ENCODE data around the gene LARP1B. TPM values are rescaled to one million over a fixed set of nuclear protein-coding genes. Genes with fewer than 3 reads are reported as not detected.

LARP1B gene
- total RNA-seq, 1 donor from 2014 or later: 17.6 TPM

DNA sequence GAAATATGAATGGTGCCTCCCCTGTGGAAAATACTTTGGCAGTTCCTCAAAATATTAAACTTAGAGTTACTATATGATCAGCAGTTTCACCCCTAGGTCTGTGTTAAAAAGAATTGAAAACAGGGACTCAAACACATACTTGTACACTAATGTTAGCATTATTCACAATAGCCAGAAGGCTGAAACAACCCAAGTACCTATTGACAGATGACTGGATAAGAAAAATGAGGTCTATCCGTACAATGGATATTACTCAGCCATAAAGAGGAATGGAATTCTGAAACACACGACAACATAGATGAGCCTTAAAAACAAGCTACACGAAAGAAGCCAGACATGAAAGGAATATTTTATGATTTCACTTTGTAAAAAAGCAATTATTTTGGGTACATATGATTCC lies 171.6 kb downstream of the LARP1B start:
- no peak for TF ChIP-seq EZH2 (IDR thresholded peaks at IDR 0.05; ENCODE audit: insufficient read depth, low read length)
- TF ChIP-seq, protein P1, sequence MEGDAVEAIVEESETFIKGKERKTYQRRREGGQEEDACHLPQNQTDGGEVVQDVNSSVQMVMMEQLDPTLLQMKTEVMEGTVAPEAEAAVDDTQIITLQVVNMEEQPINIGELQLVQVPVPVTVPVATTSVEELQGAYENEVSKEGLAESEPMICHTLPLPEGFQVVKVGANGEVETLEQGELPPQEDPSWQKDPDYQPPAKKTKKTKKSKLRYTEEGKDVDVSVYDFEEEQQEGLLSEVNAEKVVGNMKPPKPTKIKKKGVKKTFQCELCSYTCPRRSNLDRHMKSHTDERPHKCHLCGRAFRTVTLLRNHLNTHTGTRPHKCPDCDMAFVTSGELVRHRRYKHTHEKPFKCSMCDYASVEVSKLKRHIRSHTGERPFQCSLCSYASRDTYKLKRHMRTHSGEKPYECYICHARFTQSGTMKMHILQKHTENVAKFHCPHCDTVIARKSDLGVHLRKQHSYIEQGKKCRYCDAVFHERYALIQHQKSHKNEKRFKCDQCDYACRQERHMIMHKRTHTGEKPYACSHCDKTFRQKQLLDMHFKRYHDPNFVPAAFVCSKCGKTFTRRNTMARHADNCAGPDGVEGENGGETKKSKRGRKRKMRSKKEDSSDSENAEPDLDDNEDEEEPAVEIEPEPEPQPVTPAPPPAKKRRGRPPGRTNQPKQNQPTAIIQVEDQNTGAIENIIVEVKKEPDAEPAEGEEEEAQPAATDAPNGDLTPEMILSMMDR (IDR thresholded peaks at IDR 0.05; ENCODE audit: insufficient read depth, low read depth, low read length): no peak
- no peaks in the 10 kb centered on the region for H3K9me3 ChIP-seq (ENCODE audit: insufficient read depth, low read depth, low read length)
- peaks cover 7% of the 10 kb centered on the region for H3K9me3 Mint-ChIP-seq (ENCODE audit: unreplicated experiment)
- peaks cover 19% of the 10 kb centered on the region for H3K4me1 Mint-ChIP-seq (ENCODE audit: low read depth, unreplicated experiment)
- no peak overlapping the region for H3K4me2 ChIP-seq (ENCODE audit: low read length)
- no peak for DNase-seq (ENCODE audit: low read depth)
- H4K20me1 ChIP-seq (ENCODE audit: insufficient read depth, low read length): no peaks in the 10 kb centered on the region
- no peaks in the 10 kb centered on the region for H3K36me3 ChIP-seq (ENCODE audit: insufficient read depth, low read length)
- no peak overlapping the region for H3K4me3 ChIP-seq (ENCODE audit: insufficient read depth, low read depth, low read length)
- no peak overlapping the region for H3K4me3 Mint-ChIP-seq (ENCODE audit: unreplicated experiment)
- no peaks in the 10 kb centered on the region for H3K27me3 Mint-ChIP-seq (ENCODE audit: low read depth, unreplicated experiment)
- no peak overlapping the region for H2AFZ ChIP-seq (ENCODE audit: low read depth, low read length)
- peak; percentile 5 for FAIRE-seq
- peaks cover 13% of the 10 kb centered on the region for H3K4me1 ChIP-seq (ENCODE audit: insufficient read depth, low read length)
- H3K27ac ChIP-seq (ENCODE audit: low read depth, low read length): no peak overlapping the region
- no peak overlapping the region for H3K27ac Mint-ChIP-seq (ENCODE audit: unreplicated experiment)
- H3K36me3 Mint-ChIP-seq (ENCODE audit: low read depth, unreplicated experiment): peaks cover 2% of the 10 kb centered on the region
- no peaks in the 10 kb centered on the region for H3K79me2 ChIP-seq (ENCODE audit: insufficient read depth, low read length)
- H3K9ac ChIP-seq (ENCODE audit: low read length): no peak overlapping the region
- no peaks in the 10 kb centered on the region for H3K27me3 ChIP-seq (ENCODE audit: insufficient read depth, low read length)

DNA sequence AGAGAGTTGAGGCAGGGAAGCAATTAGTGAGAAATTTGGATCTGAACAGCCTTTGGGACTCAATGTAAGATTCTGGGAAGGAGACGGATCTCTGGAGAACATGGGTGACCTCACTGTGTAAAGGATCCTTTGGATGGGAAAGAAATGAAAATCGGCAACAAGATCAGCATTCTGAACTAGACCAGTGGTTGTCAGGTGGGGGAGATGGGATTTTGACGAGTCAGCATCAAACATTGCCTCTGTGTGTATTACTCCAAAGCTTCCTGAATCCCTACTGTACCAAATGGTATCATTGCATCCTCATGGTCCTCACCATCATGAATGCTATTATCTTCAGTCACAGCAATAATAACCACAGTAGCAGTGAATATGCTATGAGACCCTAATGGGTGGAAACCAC lies 173.7 kb downstream of the LARP1B start:
- H3K27ac Mint-ChIP-seq (ENCODE audit: unreplicated experiment): no peak overlapping the region
- H3K79me2 ChIP-seq (ENCODE audit: insufficient read depth, low read length): no peaks in the 10 kb centered on the region
- FAIRE-seq (no peak), DNase-seq (ENCODE audit: low read depth) (no peak)
- no peak overlapping the region for H2AFZ ChIP-seq (ENCODE audit: low read depth, low read length)
- no peak overlapping the region for H3K9ac ChIP-seq (ENCODE audit: low read length)
- H3K36me3 Mint-ChIP-seq (ENCODE audit: low read depth, unreplicated experiment): peaks cover 2% of the 10 kb centered on the region
- H3K9me3 Mint-ChIP-seq (ENCODE audit: unreplicated experiment): peaks cover 4% of the 10 kb centered on the region
- H3K36me3 ChIP-seq (ENCODE audit: insufficient read depth, low read length): no peaks in the 10 kb centered on the region
- H4K20me1 ChIP-seq (ENCODE audit: insufficient read depth, low read length): no peaks in the 10 kb centered on the region
- no peak overlapping the region for H3K4me3 Mint-ChIP-seq (ENCODE audit: unreplicated experiment)
- H3K4me1 Mint-ChIP-seq (ENCODE audit: low read depth, unreplicated experiment): no peaks in the 10 kb centered on the region
- no peak for TF ChIP-seq EZH2 (IDR thresholded peaks at IDR 0.05; ENCODE audit: insufficient read depth, low read length)
- TF ChIP-seq, protein P1 (IDR thresholded peaks at IDR 0.05; ENCODE audit: insufficient read depth, low read depth, low read length): no peak
- no peak overlapping the region for H3K4me2 ChIP-seq (ENCODE audit: low read length)
- H3K4me1 ChIP-seq (ENCODE audit: insufficient read depth, low read length): no peaks in the 10 kb centered on the region
- no peaks in the 10 kb centered on the region for H3K27me3 Mint-ChIP-seq (ENCODE audit: low read depth, unreplicated experiment)
- H3K4me3 ChIP-seq (ENCODE audit: insufficient read depth, low read depth, low read length): no peak overlapping the region
- no peaks in the 10 kb centered on the region for H3K27me3 ChIP-seq (ENCODE audit: insufficient read depth, low read length)
- no peak overlapping the region for H3K27ac ChIP-seq (ENCODE audit: low read depth, low read length)
- H3K9me3 ChIP-seq (ENCODE audit: insufficient read depth, low read depth, low read length): no peaks in the 10 kb centered on the region

DNA sequence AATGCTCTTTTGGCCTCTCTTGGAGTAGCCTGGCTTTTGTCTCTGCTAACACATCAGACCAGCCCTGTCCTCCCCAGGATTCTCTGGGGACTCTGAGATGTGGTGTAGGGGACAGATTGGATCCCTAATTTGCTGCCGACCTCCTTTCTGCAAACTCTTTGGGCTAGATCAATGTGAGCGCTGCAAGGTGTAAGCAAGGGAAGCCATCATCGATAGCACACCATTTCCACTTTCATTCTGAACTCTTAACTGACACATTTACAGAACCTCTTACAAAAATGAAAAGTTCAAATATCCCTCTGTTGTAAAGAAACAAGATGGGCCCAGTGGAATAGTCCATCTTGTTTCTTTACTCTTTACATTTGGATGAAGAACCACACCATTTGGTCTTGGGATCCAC lies 179.9 kb downstream of the LARP1B start:
- Histone ChIP-seq H4K20me1 (ENCODE audit: insufficient read depth, low read length) (no peaks in the 10 kb centered on the region), H3K4me2 (ENCODE audit: low read length) (peak overlapping the region; percentile 43), H3K36me3 (ENCODE audit: insufficient read depth, low read length) (no peaks in the 10 kb centered on the region), H3K9me3 (ENCODE audit: insufficient read depth, low read depth, low read length) (no peaks in the 10 kb centered on the region), H3K4me3 (ENCODE audit: insufficient read depth, low read depth, low read length) (no peak overlapping the region), H3K27ac (ENCODE audit: low read depth, low read length) (peak overlapping the region; percentile 80), H2AFZ (ENCODE audit: low read depth, low read length) (no peak overlapping the region), H3K9ac (ENCODE audit: low read length) (peak overlapping the region; percentile 56), H3K27me3 (ENCODE audit: insufficient read depth, low read length) (no peaks in the 10 kb centered on the region), H3K4me1 (ENCODE audit: insufficient read depth, low read length) (peaks cover 17% of the 10 kb centered on the region), H3K79me2 (ENCODE audit: insufficient read depth, low read length) (no peaks in the 10 kb centered on the region)
- Mint-ChIP-seq H3K4me1 (ENCODE audit: low read depth, unreplicated experiment) (peaks cover 19% of the 10 kb centered on the region), H3K27ac (ENCODE audit: unreplicated experiment) (peak overlapping the region; percentile 92), H3K27me3 (ENCODE audit: low read depth, unreplicated experiment) (no peaks in the 10 kb centered on the region), H3K9me3 (ENCODE audit: unreplicated experiment) (peaks cover 14% of the 10 kb centered on the region), H3K4me3 (ENCODE audit: unreplicated experiment) (peak overlapping the region; percentile 18), H3K36me3 (ENCODE audit: low read depth, unreplicated experiment) (peaks cover 8% of the 10 kb centered on the region)
- DNase-seq (ENCODE audit: low read depth): no peak
- FAIRE-seq: no peak
- TF ChIP-seq, protein P1 (IDR thresholded peaks at IDR 0.05; ENCODE audit: insufficient read depth, low read depth, low read length): no peak
- TF ChIP-seq EZH2 (IDR thresholded peaks at IDR 0.05; ENCODE audit: insufficient read depth, low read length): no peak
